Measurements from ENCODE around the gene PTPRH.

PTPRH gene

GRCh38 chr19:55246462-55247451 lies 37.5 kb upstream of the PTPRH start:
- DNase-seq (ENCODE audit: low read depth), result no peak

- no peak for DNase-seq (ENCODE audit: low read depth)
These were observed 36.1 kb upstream of the PTPRH start for GRCh38 chr19:55245236-55245904.

DNA sequence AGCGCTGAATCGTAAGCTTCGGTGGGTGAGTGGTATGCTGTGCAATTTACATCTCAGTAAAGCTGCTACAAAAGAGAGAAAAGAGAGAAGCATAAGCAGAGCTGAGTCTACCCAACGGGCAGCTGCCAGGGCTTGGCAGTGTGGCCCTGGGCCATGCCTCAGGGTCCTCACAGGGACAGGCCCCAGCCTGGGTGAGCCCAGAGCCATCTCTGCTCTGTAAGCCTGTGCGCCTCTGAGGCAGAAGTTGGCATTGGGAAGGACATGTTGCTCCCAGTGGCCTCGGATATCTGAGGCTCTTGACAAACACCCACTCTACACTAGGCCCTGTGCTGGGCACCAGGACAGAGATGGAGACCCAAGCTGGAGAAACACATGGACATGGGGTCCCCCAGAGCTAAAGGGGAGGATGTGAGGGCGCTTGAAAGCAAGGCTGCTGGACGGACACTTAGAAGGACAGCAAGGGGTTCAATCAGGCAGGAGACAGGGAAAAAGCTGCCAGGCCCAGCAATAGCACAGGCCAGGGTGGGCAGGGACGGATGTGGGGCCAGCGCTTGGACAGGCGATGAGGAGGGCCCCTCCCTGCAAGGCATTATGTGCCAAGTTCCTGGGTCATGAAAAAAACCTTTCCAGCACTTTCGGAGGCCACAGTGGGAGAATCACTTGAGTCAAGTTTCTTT lies 34.8 kb upstream of the PTPRH start:
- no peak for DNase-seq (ENCODE audit: low read depth)

DNA sequence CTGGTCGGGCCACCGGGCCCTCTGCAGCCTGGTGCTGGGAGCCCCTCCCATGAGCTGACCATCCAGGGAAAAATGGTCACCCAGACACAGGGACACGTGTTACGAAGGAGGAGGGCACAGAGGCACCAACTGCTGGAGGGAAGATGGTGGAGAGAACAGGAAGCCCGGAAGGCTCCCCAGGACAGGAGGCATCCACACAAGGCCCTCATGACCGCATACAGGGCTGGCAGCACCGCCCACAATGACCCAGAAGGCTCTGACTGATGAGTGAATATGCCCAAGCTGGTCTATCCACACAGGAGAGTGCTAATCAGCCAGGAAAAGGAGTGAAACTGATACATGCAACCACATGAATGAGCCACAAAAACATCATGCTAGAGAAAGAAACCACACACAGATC lies 33.2 kb upstream of the PTPRH start:
- DNase-seq (ENCODE audit: low read depth), result no peak

DNA sequence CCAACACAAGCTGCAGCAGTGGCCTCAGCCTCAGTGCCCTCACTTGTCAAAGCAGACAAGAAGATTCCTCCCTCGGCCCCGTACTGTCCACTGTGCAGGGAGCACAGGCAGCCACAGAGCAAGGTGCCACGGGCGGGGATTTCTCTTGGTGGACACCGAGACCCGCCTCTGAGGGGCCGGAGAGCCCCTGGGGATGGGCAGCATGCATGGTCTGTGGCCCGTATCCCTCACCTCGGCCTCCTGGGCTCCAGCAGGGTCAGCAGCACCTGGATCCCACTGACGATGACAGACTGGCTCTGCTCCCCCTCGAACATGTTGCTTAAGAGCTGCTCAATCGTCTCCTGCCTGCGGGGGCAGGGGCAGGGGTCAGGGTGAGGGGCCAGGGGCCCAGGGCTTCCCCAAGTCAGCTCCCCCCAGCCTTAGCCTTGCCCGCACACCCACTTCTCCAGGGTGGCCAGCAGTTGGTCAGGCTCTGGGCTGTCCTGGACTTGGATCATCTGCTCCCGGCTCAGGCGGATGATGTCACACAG lies 32.7 kb upstream of the PTPRH start:
- no peak for DNase-seq (ENCODE audit: low read depth)

- DNase-seq (ENCODE audit: low read depth), result no peak
These were observed 32.0 kb upstream of the PTPRH start for GRCh38 chr19:55241143-55241934.

DNA sequence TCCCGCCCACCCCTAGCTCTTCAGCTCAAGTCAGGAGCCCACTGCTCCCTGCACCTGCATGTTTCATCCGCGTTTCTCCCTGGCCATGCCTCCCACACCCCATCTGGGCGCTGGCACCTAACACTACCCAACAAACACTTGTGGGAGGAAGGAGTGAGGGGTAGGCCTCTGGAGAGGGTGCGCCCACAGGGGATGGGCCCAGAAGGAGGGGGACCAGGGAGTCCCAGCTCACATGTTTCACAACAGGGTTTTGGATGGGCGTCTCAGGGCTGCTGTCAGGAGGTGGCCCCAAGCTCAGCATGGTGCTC lies 31.4 kb upstream of the PTPRH start:
- DNase-seq (ENCODE audit: low read depth), result no peak

- no peak for DNase-seq (ENCODE audit: low read depth)
These were observed 29.7 kb upstream of the PTPRH start for GRCh38 chr19:55239004-55239403.

DNA sequence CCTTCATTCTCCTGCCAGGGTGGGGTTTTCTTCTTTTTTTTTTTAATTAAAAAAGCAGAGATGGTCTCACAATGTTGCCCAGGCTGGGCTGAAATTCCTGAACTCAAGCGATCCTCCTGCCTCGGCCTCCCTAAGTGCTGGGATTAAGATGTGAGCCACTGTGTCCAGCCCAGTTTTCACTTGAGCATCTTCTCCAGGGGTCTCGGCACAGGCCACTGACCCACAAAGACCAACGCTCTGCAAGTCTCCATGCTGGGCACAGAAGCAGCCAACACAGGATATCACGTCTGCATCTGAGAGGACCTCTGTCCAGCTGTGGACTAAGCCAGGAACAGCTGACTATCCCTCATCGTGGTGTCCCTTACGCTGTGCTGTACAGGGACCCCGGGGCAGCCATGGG lies 28.7 kb upstream of the PTPRH start:
- no peak for DNase-seq (ENCODE audit: low read depth)

GRCh38 chr19:55232986-55233385 lies 23.7 kb upstream of the PTPRH start:
- DNase-seq (ENCODE audit: low read depth), result no peak

GRCh38 chr19:55232286-55232602 lies 22.9 kb upstream of the PTPRH start:
- DNase-seq (ENCODE audit: low read depth), result no peak

GRCh38 chr19:55231391-55232285 lies 22.3 kb upstream of the PTPRH start:
- no peak for DNase-seq (ENCODE audit: low read depth)

DNA sequence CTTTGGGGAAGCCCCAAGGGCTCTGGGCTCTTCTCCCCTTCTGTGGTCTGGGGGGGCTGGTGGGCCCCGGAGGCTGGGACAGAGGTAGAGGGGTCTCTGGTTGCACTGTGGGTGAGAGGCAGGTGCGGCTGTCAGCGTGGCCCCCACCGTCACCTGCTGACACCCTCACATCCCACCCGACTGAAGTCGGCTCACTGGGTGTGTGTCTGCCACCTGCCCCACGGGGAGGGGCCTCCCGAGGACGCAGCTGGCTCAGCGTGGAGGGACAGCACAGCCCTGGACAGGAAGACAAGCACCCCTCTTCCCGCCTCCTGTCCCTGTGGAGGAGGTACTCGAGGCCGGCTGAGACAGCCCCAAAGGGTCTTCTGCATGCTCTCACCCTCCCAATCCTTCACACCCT lies 21.5 kb upstream of the PTPRH start:
- no peak for DNase-seq (ENCODE audit: low read depth)

DNA sequence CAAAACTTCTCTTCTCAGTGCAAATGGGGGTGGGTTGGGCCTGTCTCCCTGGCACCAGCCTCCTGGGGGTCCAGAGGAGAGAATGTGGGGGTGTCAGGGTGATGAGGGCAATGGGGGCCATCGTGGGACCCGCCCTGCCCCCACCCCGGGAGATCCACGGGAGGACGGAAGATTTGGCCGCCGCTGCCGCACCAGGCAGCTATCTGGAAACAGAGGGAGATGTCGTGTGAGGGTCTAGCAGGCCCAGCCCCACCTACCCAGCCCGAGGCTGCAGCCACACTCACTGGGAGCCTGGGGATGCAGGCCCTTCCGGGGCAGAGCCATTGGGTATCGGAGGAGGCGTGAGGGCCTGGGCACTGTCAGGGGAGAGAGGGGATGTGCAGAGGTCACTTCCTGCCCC lies 21.0 kb upstream of the PTPRH start:
- no peak for DNase-seq (ENCODE audit: low read depth)

DNA sequence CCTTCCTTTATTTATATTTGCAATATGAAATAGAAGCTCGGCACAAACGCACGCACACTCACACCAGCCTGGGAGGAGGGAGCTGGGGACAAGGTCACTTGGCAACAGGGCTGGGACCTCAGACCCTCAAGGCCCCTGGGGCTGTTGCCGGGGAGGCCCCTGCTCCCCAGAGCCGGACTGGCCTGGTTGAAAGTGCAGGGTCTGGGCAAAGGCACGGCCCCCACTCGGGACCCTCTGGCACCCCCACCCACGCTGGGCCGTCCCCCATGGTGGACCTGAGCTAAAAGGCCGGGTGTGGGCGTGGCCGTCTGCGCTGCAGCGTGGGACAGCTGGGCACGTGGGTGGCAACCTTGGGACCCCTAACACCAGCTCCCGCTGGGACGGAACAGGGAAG lies 20.5 kb upstream of the PTPRH start:
- no peak for DNase-seq (ENCODE audit: low read depth)

- DNase-seq (ENCODE audit: low read depth), result no peak
These were observed 20.0 kb upstream of the PTPRH start for GRCh38 chr19:55229145-55229788.

GRCh38 chr19:55228403-55229031 lies 19.2 kb upstream of the PTPRH start, which contains the start of gene TMEM86B:
TMEM86B (minus strand) TSS chr19:55228763; CDS start chr19:55228741, 22 bp downstream.
- DNase-seq (ENCODE audit: low read depth), result no peak

GRCh38 chr19:55228015-55228391 lies 18.7 kb upstream of the PTPRH start:
- no peak for DNase-seq (ENCODE audit: low read depth)

DNA sequence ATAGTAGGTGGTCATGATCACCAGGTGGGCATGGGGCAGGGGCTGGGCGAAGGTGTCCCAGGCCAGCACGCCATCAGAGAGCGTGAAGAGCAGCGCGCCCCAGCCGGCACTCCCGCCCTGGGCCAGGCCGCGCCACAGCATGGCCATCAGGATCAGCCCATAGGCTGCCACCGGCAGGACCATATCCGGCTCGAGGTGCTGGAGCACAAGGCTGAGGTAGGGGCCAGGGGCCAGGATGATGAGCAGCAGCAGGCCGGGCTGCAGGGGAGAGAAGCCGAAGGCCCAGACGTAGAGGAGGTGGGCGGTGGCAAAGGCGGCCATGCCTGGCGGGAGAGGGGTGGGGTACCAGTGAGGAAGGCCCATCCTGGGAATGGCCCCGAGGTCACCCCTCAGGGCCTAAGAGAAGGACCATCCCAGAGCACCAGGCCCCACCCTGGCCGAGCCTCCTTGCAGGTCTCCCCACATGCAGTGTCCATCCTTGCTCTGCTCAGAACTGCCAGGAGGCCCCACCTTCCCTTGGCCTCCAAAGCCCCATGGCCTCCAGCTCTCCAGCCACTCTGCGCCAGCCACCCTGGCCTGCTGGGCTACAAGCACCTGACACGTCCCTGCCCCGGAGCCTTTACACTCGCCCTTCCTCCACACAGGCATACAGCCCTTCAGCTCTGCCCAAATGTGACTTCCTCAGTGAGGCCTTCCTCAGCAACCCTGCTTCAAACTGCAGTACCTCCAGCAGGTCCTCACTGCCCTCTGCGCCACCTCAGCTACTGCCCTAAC lies 18.1 kb upstream of the PTPRH start:
- no peak for DNase-seq (ENCODE audit: low read depth)

All from activated T-helper 9 cell treated with anti-CD3 and anti-CD28 coated beads, Interleukin-2, amount 50 U/mL, for 16 hours (primary cell).